ENCODE results near the gene SUPT7L. TPM values are rescaled to one million over a fixed set of nuclear protein-coding genes. Genes with fewer than 3 reads are reported as not detected.

Gene SUPT7L
- total and polyA plus RNA-seq, 2 of the 13 experiments (the other 11 are each of a cell fraction or from before 2014, with no cell fraction given): 32.9 to 77.5 TPM

GRCh38 chr2:27663285-27664153 is at the start of gene SUPT7L, which contains the start of gene SLC4A1AP (continued):
- TF ChIP-seq ZNF737 (CRISPR knock-in tag; IDR thresholded peaks at IDR 0.05; ENCODE audit: borderline replicate concordance) (peak; percentile 96; the same call in 1 of the 2 replicates), MTA1 (CRISPR knock-in tag; IDR thresholded peaks at IDR 0.05; ENCODE audit: borderline replicate concordance) (peak; percentile 55), ZNF614 (CRISPR knock-in tag; IDR thresholded peaks at IDR 0.05; ENCODE audit: borderline replicate concordance) (peak; percentile 95; the same call in 1 of the 2 replicates), ZNF589 (CRISPR knock-in tag; conservative IDR thresholded peaks at IDR 0.05) (peak; percentile 84; the same call in 1 of the 2 replicates), NFYB (CRISPR knock-in tag; IDR thresholded peaks at IDR 0.05) (peak; percentile 57), PHF5A (CRISPR knock-in tag; IDR thresholded peaks at IDR 0.05; ENCODE audit: low read depth, unreplicated experiment) (peak; percentile 89), ZNF256 (CRISPR knock-in tag; conservative IDR thresholded peaks at IDR 0.05) (peak; percentile 37; the same call in 1 of the 2 replicates), ZGPAT (CRISPR knock-in tag; IDR thresholded peaks at IDR 0.05) (peak; percentile 99), ZNF33A (CRISPR knock-in tag; IDR thresholded peaks at IDR 0.05; ENCODE audit: borderline replicate concordance) (no peak; the same call in 1 of the 2 replicates), ESRRA (CRISPR knock-in tag; IDR thresholded peaks at IDR 0.05; ENCODE audit: low read depth) (peak; percentile 65; the same call in 1 of the 2 replicates), MZF1 (CRISPR knock-in tag; IDR thresholded peaks at IDR 0.05; ENCODE audit: borderline replicate concordance) (no peak), HMG20A (CRISPR knock-in tag; IDR thresholded peaks at IDR 0.05; ENCODE audit: borderline replicate concordance) (peak; percentile 26; the same call in 1 of the 2 replicates), TFAP4 (IDR thresholded peaks at IDR 0.05; ENCODE audit: borderline replicate concordance, low read depth) (no peak; the same call in 1 of the 2 replicates), ZBTB20 (CRISPR knock-in tag; IDR thresholded peaks at IDR 0.05; ENCODE audit: borderline replicate concordance, low read depth) (no peak; the same call in 1 of the 2 replicates), ZNF160 (CRISPR knock-in tag; IDR thresholded peaks at IDR 0.05) (peak; percentile 84), NFIC (IDR thresholded peaks at IDR 0.05; ENCODE audit: low read length) (peak; percentile 84), ZNF253 (CRISPR knock-in tag; IDR thresholded peaks at IDR 0.05; ENCODE audit: borderline replicate concordance) (no peak), ZNF496 (CRISPR knock-in tag; IDR thresholded peaks at IDR 0.05; ENCODE audit: insufficient replicate concordance) (no peak), RNF2 (conservative IDR thresholded peaks at IDR 0.05; ENCODE audit: low read depth) (peak; percentile 48; the same call in 1 of the 2 replicates), ZNF138 (CRISPR knock-in tag; IDR thresholded peaks at IDR 0.05; ENCODE audit: low read depth) (no peak; the same call in 1 of the 2 replicates), GATA4 (IDR thresholded peaks at IDR 0.05; ENCODE audit: borderline replicate concordance, low read depth) (peak; percentile 84)
- TF ChIP-seq, protein P1, sequence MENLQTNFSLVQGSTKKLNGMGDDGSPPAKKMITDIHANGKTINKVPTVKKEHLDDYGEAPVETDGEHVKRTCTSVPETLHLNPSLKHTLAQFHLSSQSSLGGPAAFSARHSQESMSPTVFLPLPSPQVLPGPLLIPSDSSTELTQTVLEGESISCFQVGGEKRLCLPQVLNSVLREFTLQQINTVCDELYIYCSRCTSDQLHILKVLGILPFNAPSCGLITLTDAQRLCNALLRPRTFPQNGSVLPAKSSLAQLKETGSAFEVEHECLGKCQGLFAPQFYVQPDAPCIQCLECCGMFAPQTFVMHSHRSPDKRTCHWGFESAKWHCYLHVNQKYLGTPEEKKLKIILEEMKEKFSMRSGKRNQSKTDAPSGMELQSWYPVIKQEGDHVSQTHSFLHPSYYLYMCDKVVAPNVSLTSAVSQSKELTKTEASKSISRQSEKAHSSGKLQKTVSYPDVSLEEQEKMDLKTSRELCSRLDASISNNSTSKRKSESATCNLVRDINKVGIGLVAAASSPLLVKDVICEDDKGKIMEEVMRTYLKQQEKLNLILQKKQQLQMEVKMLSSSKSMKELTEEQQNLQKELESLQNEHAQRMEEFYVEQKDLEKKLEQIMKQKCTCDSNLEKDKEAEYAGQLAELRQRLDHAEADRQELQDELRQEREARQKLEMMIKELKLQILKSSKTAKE (CRISPR knock-in tag; IDR thresholded peaks at IDR 0.05; ENCODE audit: borderline replicate concordance): no peak
- TF ChIP-seq, protein P2, sequence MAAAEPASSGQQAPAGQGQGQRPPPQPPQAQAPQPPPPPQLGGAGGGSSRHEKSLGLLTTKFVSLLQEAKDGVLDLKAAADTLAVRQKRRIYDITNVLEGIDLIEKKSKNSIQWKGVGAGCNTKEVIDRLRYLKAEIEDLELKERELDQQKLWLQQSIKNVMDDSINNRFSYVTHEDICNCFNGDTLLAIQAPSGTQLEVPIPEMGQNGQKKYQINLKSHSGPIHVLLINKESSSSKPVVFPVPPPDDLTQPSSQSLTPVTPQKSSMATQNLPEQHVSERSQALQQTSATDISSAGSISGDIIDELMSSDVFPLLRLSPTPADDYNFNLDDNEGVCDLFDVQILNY (CRISPR knock-in tag; conservative IDR thresholded peaks at IDR 0.05): peak; percentile 12; the same call in 1 of the 2 replicates
